ENCODE results near the gene CFAP221.

Gene CFAP221

GRCh38 chr2:119683074-119683712 is 138.9 kb downstream of the CFAP221 start:
- no peak for TF ChIP-seq CTCF (IDR thresholded peaks at IDR 0.05; ENCODE audit: low read depth, low read length)
- no peak overlapping the region for H3K4me3 ChIP-seq (replicated peaks in 1 of 2; ENCODE audit: low read depth in 2 of 2, low read length in 2 of 2)
- DNase-seq (ENCODE audit: low read depth in 2 of 2) = no peak

DNA sequence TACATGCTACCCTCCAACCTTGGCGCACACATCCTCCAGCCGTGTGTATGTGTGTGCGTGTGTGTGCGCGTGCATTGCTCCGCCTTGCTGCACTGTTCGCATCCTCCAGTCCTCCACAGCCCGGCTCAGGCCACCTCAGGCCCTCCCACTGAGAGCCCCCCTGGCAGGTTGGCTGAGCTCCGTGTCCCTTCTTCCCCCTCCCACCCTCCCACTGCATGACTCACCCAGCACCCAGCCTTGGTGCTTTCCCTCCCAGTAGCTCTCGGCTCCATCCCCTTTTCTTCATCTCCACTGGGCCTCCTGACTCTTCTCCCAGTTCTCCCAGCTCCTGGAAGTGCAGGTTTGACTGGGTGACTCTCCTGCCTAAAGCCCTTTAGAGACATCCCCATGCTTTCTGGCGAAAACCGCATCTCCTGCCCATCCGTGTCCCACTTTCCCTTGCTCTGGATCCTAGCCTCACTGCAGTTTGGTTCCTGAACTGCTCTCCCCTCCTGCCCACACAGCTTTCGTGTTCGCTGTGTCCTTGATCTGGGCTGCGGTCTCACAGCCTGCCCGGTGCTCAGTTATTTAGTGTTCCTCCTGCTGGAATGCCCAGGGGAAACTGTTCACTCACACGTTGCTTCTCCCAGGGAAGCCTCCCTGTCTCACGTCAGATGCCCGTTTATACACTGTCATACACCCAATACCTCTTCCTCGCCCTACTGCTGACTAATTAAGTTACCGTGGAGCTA is 139.6 kb downstream of the CFAP221 start:
- DNase-seq (ENCODE audit: low read depth in 2 of 2) = no peak
- no peak overlapping the region for H3K4me3 ChIP-seq (replicated peaks in 1 of 2; ENCODE audit: low read depth in 2 of 2, low read length in 2 of 2)
- no peak for TF ChIP-seq CTCF (IDR thresholded peaks at IDR 0.05; ENCODE audit: low read depth, low read length)

- H3K4me3 ChIP-seq (replicated peaks in 1 of 2; ENCODE audit: low read depth in 2 of 2, low read length in 2 of 2) = no peak overlapping the region
- DNase-seq (ENCODE audit: low read depth in 2 of 2) = no peak
- no peak for TF ChIP-seq CTCF (IDR thresholded peaks at IDR 0.05; ENCODE audit: low read depth, low read length)
Measured at GRCh38 chr2:119684518-119684917, 140.3 kb downstream of the CFAP221 start.

GRCh38 chr2:119688616-119689015 is 144.4 kb downstream of the CFAP221 start:
- no peak overlapping the region for H3K4me3 ChIP-seq (replicated peaks in 1 of 2; ENCODE audit: low read depth in 2 of 2, low read length in 2 of 2)
- TF ChIP-seq CTCF (IDR thresholded peaks at IDR 0.05; ENCODE audit: low read depth, low read length) = no peak
- DNase-seq (ENCODE audit: low read depth in 2 of 2) = no peak

DNA sequence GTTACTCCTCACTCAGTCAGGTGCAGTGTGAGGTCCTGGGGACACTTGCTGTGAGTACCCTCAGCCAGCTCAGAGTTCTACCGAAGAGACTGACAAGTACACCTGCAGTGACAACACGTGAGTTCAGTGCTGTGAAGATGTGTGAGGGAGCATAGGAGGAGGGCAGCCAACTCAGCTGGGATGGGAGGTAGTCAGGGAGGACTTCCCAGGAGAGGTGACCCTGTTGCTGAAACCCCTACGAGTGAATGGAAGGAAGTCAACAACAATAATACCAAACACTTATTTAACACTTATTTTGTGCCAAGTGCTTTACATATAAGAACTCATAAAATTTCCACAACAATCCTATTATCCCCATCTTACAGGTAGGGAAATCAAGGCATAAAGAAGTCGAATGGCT is 145.0 kb downstream of the CFAP221 start:
- TF ChIP-seq CTCF (IDR thresholded peaks at IDR 0.05; ENCODE audit: low read depth, low read length) = no peak
- no peak for DNase-seq (ENCODE audit: low read depth in 2 of 2)
- H3K4me3 ChIP-seq (replicated peaks in 1 of 2; ENCODE audit: low read depth in 2 of 2, low read length in 2 of 2) = no peak overlapping the region

- TF ChIP-seq CTCF (IDR thresholded peaks at IDR 0.05; ENCODE audit: low read depth, low read length) = no peak
Measured at GRCh38 chr2:119691189-119691588, 146.9 kb downstream of the CFAP221 start.

More at GRCh38 chr2:119691189-119691588, 146.9 kb downstream of the CFAP221 start:
- no peak overlapping the region for H3K4me3 ChIP-seq (replicated peaks in 1 of 2; ENCODE audit: low read depth in 2 of 2, low read length in 2 of 2)
- no peak for DNase-seq (ENCODE audit: low read depth in 2 of 2)

Measured in cardiac fibroblast (primary cell).